GM19455 (cell line): ENCODE measurements around the gene LMF1.

Experiments
- ATAC-seq: cut with Tn5 transposase; IDR thresholded peaks from one replicate; pipeline ENCODE4 v1.9.1; 2021; ENCODE audit not compliant: unreplicated experiment

Gene LMF1

GRCh38 chr16:854808-855410, 115.9 kb downstream of the LMF1 start:
- ATAC-seq, result no peak

- no peak for ATAC-seq
Measured at GRCh38 chr16:853981-854807, 116.6 kb downstream of the LMF1 start.

- no peak for ATAC-seq
Measured at GRCh38 chr16:853306-853705, 117.5 kb downstream of the LMF1 start.

- no peak for ATAC-seq
Measured at GRCh38 chr16:852451-853185, 118.2 kb downstream of the LMF1 start.

GRCh38 chr16:851871-852270, 118.9 kb downstream of the LMF1 start:
- ATAC-seq, result no peak

- no peak for ATAC-seq
Measured at GRCh38 chr16:851209-851810, 119.5 kb downstream of the LMF1 start.

GRCh38 chr16:850668-851067, 120.1 kb downstream of the LMF1 start:
- ATAC-seq, result no peak

GRCh38 chr16:848510-849253, 122.1 kb downstream of the LMF1 start:
- no peak for ATAC-seq

GRCh38 chr16:847681-848445, 122.9 kb downstream of the LMF1 start:
- no peak for ATAC-seq

GRCh38 chr16:847151-847550, 123.6 kb downstream of the LMF1 start:
- no peak for ATAC-seq

- ATAC-seq, result no peak
Measured at GRCh38 chr16:845351-845745, 125.4 kb downstream of the LMF1 start.

- ATAC-seq, result no peak
Measured at GRCh38 chr16:844638-845350, 126.0 kb downstream of the LMF1 start.

- no peak for ATAC-seq
Measured at GRCh38 chr16:843771-844170, 127.0 kb downstream of the LMF1 start.

GRCh38 chr16:842711-843560, 127.8 kb downstream of the LMF1 start:
- ATAC-seq, result no peak

- ATAC-seq, result no peak
Measured at GRCh38 chr16:842061-842476, 128.7 kb downstream of the LMF1 start.

GRCh38 chr16:841455-842060, 129.2 kb downstream of the LMF1 start:
- no peak for ATAC-seq

GRCh38 chr16:840561-841454, 130.0 kb downstream of the LMF1 start:
- no peak for ATAC-seq
